Coronary artery (tissue), 2 donors: ENCODE results near the gene DIP2C.

Source experiments
- DNase-seq: peaks from one replicate; pipeline ENCODE4 v3.0.0-alpha.2; 2017; ENCODE audit warnings: low spot score
- H3K27ac ChIP-seq, 2 donors: fragments of 200-600 bp; sonication (generic); one replicate each; pipeline ENCODE4 v1.5.1; 2016 to 2019
- H3K4me3 ChIP-seq: fragments of 200-600 bp; sonication (generic); 2 replicates; pipeline ENCODE4 v1.5.1; 2016; ENCODE audit warnings: mild to moderate bottlenecking, moderate library complexity
- TF ChIP-seq, protein P1 (sequence below): fragments of 200-600 bp; sonication (generic); IDR thresholded peaks from one replicate; pipeline ENCODE4 v1.5.1; 2019; ENCODE audit warnings: antibody characterized with exemption

DIP2C gene

DNA sequence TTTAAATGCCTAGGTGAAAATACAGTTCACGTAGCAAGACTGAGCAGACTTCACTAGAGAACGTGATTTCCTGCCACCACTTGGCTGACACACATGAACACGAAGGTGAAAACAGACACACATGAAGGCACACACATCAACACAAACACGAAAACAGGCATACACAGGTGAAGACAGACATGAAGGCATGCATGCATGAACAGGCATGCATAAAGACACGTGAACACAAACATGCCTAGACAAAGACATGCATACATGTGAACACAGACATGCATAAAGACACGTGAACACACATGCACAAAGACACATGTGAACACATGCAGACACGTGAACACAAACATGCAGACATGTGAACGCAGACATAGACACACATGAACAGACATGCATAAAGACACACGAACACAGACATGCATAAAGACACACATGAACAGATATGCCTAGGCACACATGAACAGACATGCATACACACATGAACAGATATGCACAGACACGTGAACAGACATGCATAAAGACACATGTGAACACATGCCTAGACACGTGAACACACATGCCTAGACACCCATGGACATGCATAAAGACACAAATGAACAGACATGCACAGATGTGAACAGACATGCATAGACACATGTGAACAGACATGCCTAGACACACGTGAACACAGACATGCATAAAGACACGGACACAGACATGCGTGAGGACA is 311.1 kb downstream of the DIP2C start:
- Histone ChIP-seq H3K27ac (no peak overlapping the region), H3K4me3 (no peak overlapping the region)
- DNase-seq: no peak
- TF ChIP-seq, protein P1, sequence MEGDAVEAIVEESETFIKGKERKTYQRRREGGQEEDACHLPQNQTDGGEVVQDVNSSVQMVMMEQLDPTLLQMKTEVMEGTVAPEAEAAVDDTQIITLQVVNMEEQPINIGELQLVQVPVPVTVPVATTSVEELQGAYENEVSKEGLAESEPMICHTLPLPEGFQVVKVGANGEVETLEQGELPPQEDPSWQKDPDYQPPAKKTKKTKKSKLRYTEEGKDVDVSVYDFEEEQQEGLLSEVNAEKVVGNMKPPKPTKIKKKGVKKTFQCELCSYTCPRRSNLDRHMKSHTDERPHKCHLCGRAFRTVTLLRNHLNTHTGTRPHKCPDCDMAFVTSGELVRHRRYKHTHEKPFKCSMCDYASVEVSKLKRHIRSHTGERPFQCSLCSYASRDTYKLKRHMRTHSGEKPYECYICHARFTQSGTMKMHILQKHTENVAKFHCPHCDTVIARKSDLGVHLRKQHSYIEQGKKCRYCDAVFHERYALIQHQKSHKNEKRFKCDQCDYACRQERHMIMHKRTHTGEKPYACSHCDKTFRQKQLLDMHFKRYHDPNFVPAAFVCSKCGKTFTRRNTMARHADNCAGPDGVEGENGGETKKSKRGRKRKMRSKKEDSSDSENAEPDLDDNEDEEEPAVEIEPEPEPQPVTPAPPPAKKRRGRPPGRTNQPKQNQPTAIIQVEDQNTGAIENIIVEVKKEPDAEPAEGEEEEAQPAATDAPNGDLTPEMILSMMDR: no peak

DNA sequence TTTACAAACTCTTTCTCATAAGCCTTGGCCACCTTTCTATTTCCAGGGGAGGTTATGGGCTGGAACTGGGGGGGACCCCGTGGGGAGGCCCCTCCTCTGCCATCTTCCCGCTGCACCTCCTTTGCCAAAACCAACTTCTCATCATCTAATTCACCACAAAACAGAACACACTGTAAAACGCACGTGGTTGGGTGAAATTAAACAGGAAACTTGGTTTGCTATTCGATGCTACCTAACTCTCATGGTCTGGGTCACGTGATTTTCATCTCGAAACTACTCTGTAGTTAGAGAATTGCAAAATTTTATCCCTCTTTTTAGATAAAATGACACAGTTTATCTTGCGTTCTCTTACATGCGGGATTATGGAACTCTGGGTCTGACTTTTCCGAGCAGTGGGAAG is 312.2 kb downstream of the DIP2C start:
- TF ChIP-seq, protein P1: no peak
- H3K27ac ChIP-seq: no peak overlapping the region
- H3K4me3 ChIP-seq: no peak overlapping the region
- DNase-seq: no peak

DNA sequence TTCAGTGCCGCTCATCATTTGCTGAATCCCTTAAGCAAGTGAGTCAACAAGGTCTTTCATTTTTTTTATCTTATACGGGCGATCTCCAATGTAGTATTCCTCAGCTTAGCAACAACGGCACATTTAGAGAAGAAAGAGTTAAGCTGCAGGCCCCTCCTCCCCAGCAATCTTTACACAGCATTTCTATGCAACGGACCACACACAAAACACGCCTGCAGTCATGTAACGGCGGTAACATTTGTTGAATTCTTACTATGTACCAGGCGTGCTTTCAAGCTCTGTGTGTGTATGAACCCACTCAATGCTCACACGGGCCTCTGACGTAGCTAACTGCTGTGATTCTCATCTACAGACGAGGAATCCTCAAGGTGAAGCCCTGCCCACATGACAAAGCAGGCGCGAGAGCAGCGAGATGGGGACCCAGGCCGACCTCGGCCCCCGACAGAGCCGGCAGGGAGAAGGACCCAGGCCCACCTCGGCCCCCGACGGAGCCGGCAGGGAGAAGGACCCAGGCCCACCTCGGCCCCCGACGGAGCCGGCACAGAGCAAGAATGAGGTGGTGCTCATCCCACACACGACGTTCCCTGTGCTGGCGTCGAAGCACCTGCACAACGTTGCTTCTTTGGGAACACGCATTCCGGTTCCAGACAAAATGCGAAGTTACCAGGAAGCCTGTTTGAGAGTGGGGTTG is 313.5 kb downstream of the DIP2C start:
- Histone ChIP-seq H3K27ac (no peak overlapping the region), H3K4me3 (no peak overlapping the region)
- DNase-seq: no peak
- TF ChIP-seq, protein P1: no peak

DNA sequence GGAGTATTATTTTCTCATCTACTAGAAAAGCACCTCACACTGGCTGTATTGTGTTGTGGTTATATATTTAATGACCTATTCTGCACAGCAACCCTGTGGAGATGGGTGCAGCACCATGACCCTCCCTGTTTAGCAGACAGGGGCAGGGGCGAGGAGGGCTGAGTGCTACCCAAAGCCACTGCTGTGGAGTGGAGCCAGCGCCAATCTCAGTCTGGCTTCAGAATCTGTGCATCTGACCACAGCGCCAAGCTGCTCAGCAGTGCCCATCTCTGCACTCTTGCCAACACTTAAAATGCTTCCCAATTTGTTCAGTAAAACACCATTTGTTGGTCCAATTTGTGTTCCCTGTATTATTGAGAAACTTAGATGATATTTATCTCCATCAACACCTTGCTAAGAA is 315.1 kb downstream of the DIP2C start:
- no peak overlapping the region for H3K4me3 ChIP-seq
- TF ChIP-seq, protein P1: no peak
- peak overlapping the region; percentile 79 to 91 for H3K27ac ChIP-seq
- DNase-seq: no peak

DNA sequence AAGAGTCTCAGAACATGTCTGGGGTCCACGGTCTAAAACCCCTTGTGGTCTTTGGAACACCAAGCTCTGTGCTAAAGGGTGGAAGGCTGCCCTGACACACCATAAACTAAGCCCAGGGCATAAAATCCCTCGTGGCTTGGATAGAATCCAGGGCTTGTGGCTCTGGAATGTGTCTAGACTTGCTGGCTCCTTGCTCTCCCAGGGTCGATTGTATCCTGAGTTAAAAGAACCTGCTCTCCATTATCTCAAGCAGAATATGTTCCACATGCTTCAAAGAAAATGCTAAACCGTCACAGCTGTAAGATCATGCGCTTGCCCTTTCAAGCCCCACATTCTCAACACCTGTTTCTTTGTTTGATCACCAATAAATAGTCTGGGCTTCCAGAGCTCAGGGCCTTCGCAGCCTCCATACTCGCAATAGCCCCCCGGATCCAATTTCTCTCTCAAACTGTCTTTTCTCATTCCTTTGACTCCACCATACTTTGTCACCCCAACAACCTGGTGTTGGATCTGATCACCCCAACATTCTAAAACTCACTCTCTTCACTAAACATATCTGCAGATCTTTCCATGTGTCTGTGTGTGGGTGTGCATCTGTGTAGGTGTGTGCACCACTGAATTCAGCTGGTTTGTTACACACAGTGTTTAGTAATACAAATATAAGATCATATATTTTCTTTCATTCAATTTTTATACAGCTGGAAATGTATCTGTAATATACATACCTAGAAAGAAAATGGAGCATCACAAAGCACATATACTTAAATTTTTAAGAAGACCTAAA is 315.8 kb downstream of the DIP2C start:
- DNase-seq: no peak
- Histone ChIP-seq H3K27ac (peak overlapping the region; percentile 79 to 91), H3K4me3 (no peak overlapping the region)
- TF ChIP-seq, protein P1: no peak

DNA sequence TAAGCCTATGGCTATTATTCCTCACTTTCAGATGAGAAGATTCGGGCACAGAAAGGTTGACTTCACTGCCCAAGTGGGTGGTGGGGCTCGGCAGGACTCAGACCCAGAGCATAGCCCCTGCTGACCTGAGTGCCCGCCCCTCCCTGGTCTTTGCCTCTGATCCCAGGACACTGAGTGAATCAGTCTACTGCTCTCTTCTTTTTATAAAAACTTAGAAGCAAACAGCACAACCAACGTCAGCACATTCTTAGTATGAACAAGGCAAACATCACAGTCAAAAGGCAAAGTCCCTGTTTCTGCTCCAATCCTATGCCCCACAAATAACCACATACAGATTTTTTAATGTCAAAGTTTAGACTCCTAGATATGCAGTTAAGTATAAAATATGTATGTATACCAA is 316.5 kb downstream of the DIP2C start:
- H3K4me3 ChIP-seq: peak overlapping the region; percentile 38
- TF ChIP-seq, protein P1: no peak
- no peak for DNase-seq
- peak overlapping the region; percentile 79 to 91 for H3K27ac ChIP-seq
